Left lung (tissue), 10 donors: ENCODE results near the gene MAOA. TPM values are rescaled to one million over a fixed set of nuclear protein-coding genes. Genes with fewer than 3 reads are reported as not detected.

Experiments
- ATAC-seq: fragments of 200-7000 bp; cut with Tn5 transposase; one replicate; pipeline ENCODE4 v1.9.1; 2020; ENCODE audit warnings: moderate library complexity
- DNase-seq, 4 donors: peaks; one replicate each; pipeline ENCODE4 v3.0.0-alpha.2; 2013 to 2020
- H3K27ac ChIP-seq, 2 donors: fragments of 200-600 bp; sonication (generic) in 1 of 2; one replicate each; pipeline versions ENCODE4 v1.5.0 to v1.8.0; 2020 to 2021
- H3K27me3 ChIP-seq, 2 donors: fragments of 200-600 bp; sonication (generic) in 1 of 2; one replicate each; pipeline versions ENCODE4 v1.5.0 to v1.8.0; 2020 to 2021
- H3K36me3 ChIP-seq, 2 donors: fragments of 200-600 bp; sonication (generic) in 1 of 2; one replicate each; pipeline versions ENCODE4 v1.5.0 to v1.8.0; 2020 to 2021
- H3K4me1 ChIP-seq, 2 donors: fragments of 200-600 bp; one replicate each; pipeline ENCODE4 v1.8.0; 2021
- H3K4me3 ChIP-seq, 2 donors: fragments of 200-600 bp; sonication (generic) in 1 of 2; one replicate each; pipeline versions ENCODE4 v1.5.0 to v1.8.0; 2020 to 2021; ENCODE audit warnings: mild to moderate bottlenecking in 1 of 2
- H3K9me3 ChIP-seq, 2 donors: fragments of 200-600 bp; sonication (generic) in 1 of 2; one replicate each; pipeline versions ENCODE4 v1.5.0 to v1.8.0; 2020 to 2021
- CTCF ChIP-seq, 2 donors: fragments of 200-600 bp; sonication (generic) in 1 of 2; IDR thresholded peaks; one replicate each; pipeline versions ENCODE4 v1.5.0 to v1.8.0; 2021; ENCODE audit warnings: antibody characterized with exemption in 2 of 2
- intact Hi-C, 2 donors: fragments of 100-400 bp; cut with DNase I; formaldehyde crosslinking; loops; one replicate each; pipeline versions ENCODE4 v1.11.2 to v1.14.2; 2022
- polyA plus RNA-seq, 6 donors: library from polyadenylated mRNA; unstranded; fragments of 120-200 nt; gene quantifications; one replicate each; pipeline ENCODE4 v1.2.1, GENCODE V29; 2013; ENCODE audit not compliant: insufficient read length in 6 of 6
- total RNA-seq, 2 donors: library from RNA; stranded (reverse); fragmentation: NEBNext Ultra II Directional; extraction: Animal tissue kit (Norgen Biotek cat#: 25700); gene quantifications; one replicate each; pipeline ENCODE4 v1.2.1, GENCODE V29; 2021
- donor health status: DM: no; HTN: yes; CAD: no.
- donor health status: DM: no; HTN: no; CAD: no.

The MAOA gene
- total and polyA plus RNA-seq, 8 donors: 54.2 to 159 (median 56.1) TPM

GRCh38 chrX:43644124-43644701 lies 11.9 kb upstream of the MAOA start:
- intact Hi-C loops: no loop called here
- Histone ChIP-seq H3K36me3 (no peaks in the 10 kb centered on the region), H3K27me3 (no peaks in the 10 kb centered on the region), H3K4me3 (no peak overlapping the region), H3K27ac (peak overlapping the region in 1 of 2 donors; percentile 50), H3K9me3 (no peaks in the 10 kb centered on the region), H3K4me1 (peaks cover 0 to 4% of the 10 kb centered on the region in 2 donors)
- no peak for TF ChIP-seq CTCF (IDR thresholded peaks at IDR 0.05)
- DNase-seq (no peak), ATAC-seq (peak; percentile 63)

GRCh38 chrX:43646800-43647199 lies 9.3 kb upstream of the MAOA start:
- Histone ChIP-seq H3K36me3 (no peaks in the 10 kb centered on the region), H3K4me3 (no peak overlapping the region), H3K27ac (no peak overlapping the region), H3K27me3 (no peaks in the 10 kb centered on the region), H3K4me1 (peaks cover 0 to 4% of the 10 kb centered on the region in 2 donors), H3K9me3 (no peaks in the 10 kb centered on the region)
- TF ChIP-seq CTCF (IDR thresholded peaks at IDR 0.05): no peak
- intact Hi-C loops: no loop called here
- ATAC-seq: no peak
- DNase-seq: no peak

GRCh38 chrX:43654431-43655150 lies 1.5 kb upstream of the MAOA start:
- DNase-seq (peak; percentile 88 to 96 (median 95)), ATAC-seq (peak; percentile 93)
- H3K27me3 ChIP-seq: peaks cover 0 to 4% of the 10 kb centered on the region in 2 donors
- H3K4me3 ChIP-seq: peak overlapping the region; percentile 30 to 61
- no peaks in the 10 kb centered on the region for H3K36me3 ChIP-seq
- intact Hi-C loops: no loop called here
- no peak for TF ChIP-seq CTCF (IDR thresholded peaks at IDR 0.05)
- no peaks in the 10 kb centered on the region for H3K9me3 ChIP-seq
- peak overlapping the region; percentile 82 to 86 for H3K27ac ChIP-seq
- H3K4me1 ChIP-seq: no peaks in the 10 kb centered on the region

- H3K4me1 ChIP-seq: no peaks in the 10 kb centered on the region
- peak overlapping the region; percentile 82 to 86 for H3K27ac ChIP-seq
- peak; percentile 40 for ATAC-seq
- no peak for TF ChIP-seq CTCF (IDR thresholded peaks at IDR 0.05)
- no peaks in the 10 kb centered on the region for H3K36me3 ChIP-seq
- peaks cover 0 to 4% of the 10 kb centered on the region in 2 donors for H3K27me3 ChIP-seq
- no peaks in the 10 kb centered on the region for H3K9me3 ChIP-seq
- H3K4me3 ChIP-seq: peak overlapping the region; percentile 30 to 61
- peak in 2 of 4 donors; percentile 25 to 45 for DNase-seq
- intact Hi-C loops: no loop called here
Observed at GRCh38 chrX:43655151-43656004, 721 bp upstream of the MAOA start.

- no peaks in the 10 kb centered on the region for H3K4me1 ChIP-seq
- H3K27me3 ChIP-seq: peaks cover 4 to 8% of the 10 kb centered on the region in 2 donors
- TF ChIP-seq CTCF (IDR thresholded peaks at IDR 0.05): no peak
- DNase-seq: no peak
- H3K9me3 ChIP-seq: no peaks in the 10 kb centered on the region
- peak overlapping the region; percentile 13 to 61 for H3K4me3 ChIP-seq
- no peaks in the 10 kb centered on the region for H3K36me3 ChIP-seq
- intact Hi-C loops: no loop called here
- no peak overlapping the region for H3K27ac ChIP-seq
- ATAC-seq: no peak
Observed at GRCh38 chrX:43657671-43658070, 1.6 kb downstream of the MAOA start.
